GM18861 (cell line): Measurements from ENCODE around the gene PRRC2C.
"Not testable (repeated sequence)": the region's sequence is repeated elsewhere in the genome, so short reads cannot be mapped to it uniquely, and the experiment has no call there.

Experiments used
- ATAC-seq: cut with Tn5 transposase; IDR thresholded peaks from one replicate; pipeline ENCODE4 v1.9.1; 2021; ENCODE audit not compliant: unreplicated experiment

Gene PRRC2C

GRCh38 chr1:171582589-171582988, 97.3 kb downstream of the PRRC2C start:
- no peak for ATAC-seq

GRCh38 chr1:171583591-171584201, 98.4 kb downstream of the PRRC2C start:
- ATAC-seq = no peak

GRCh38 chr1:171585715-171586114, 100.4 kb downstream of the PRRC2C start:
- ATAC-seq = no peak

GRCh38 chr1:171588230-171588629, 102.9 kb downstream of the PRRC2C start:
- ATAC-seq = no peak

GRCh38 chr1:171590022-171590421, 104.7 kb downstream of the PRRC2C start:
- no peak for ATAC-seq

GRCh38 chr1:171595324-171595723, 110.0 kb downstream of the PRRC2C start:
- ATAC-seq = peak; percentile 42

GRCh38 chr1:171596119-171596518, 110.8 kb downstream of the PRRC2C start:
- no peak for ATAC-seq

- no peak for ATAC-seq
Observed at GRCh38 chr1:171596705-171597104, 111.4 kb downstream of the PRRC2C start.

- no peak for ATAC-seq
Observed at GRCh38 chr1:171597203-171597602, 111.9 kb downstream of the PRRC2C start.

- peak; percentile 33 for ATAC-seq
Observed at GRCh38 chr1:171600310-171600709, 115.0 kb downstream of the PRRC2C start.

- no peak for ATAC-seq
Observed at GRCh38 chr1:171600862-171601261, 115.5 kb downstream of the PRRC2C start.

- not testable (repeated sequence) for ATAC-seq
Observed at GRCh38 chr1:171603042-171603441, 117.7 kb downstream of the PRRC2C start.

- ATAC-seq = peak; percentile 62
Observed at GRCh38 chr1:171606402-171606941, 121.1 kb downstream of the PRRC2C start.

GRCh38 chr1:171610385-171610784, 125.1 kb downstream of the PRRC2C start:
- ATAC-seq = peak; percentile 38

GRCh38 chr1:171611306-171611705, 126.0 kb downstream of the PRRC2C start:
- no peak for ATAC-seq

GRCh38 chr1:171613282-171613681, 128.0 kb downstream of the PRRC2C start:
- ATAC-seq = no peak

GRCh38 chr1:171615122-171615906, 130.0 kb downstream of the PRRC2C start:
- not testable (repeated sequence) for ATAC-seq

- no peak for ATAC-seq
Observed at GRCh38 chr1:171616586-171616985, 131.3 kb downstream of the PRRC2C start.

GRCh38 chr1:171622152-171622462, 136.8 kb downstream of the PRRC2C start, which contains the start of gene MYOCOS:
Gene MYOCOS, plus strand, starts transcription at chr1:171622243. Its CDS starts 1,641 bp downstream, at chr1:171623884.
- no peak for ATAC-seq

- ATAC-seq = no peak
Observed at GRCh38 chr1:171623651-171624331, 138.5 kb downstream of the PRRC2C start.

GRCh38 chr1:171625225-171625624, 139.9 kb downstream of the PRRC2C start:
- ATAC-seq = no peak

- no peak for ATAC-seq
Observed at GRCh38 chr1:171627020-171627419, 141.7 kb downstream of the PRRC2C start.
